Measurements from ENCODE around the gene CAAP1. TPM values are rescaled to one million over a fixed set of nuclear protein-coding genes. Genes with fewer than 3 reads are reported as not detected.

Gene CAAP1
- total RNA-seq, 1 experiment from 2014 or later = 30.5 TPM

GRCh38 chr9:26807161-26807560 is 85.4 kb downstream of the CAAP1 start:
- WGBS (ENCODE audit: extremely low coverage, insufficient read length, low lambda C conversion rate) = no CpG with 5 or more reads among the region's 5 CpGs
- H3K23me2 ChIP-seq (ENCODE audit: insufficient read length, low read depth, low read length, poor library complexity, severe bottlenecking) = no peaks in the 10 kb centered on the region
- no peak overlapping the region for H3K27ac ChIP-seq (ENCODE audit: insufficient read length, low read depth, low read length)
- no peak overlapping the region for H2AK5ac ChIP-seq (ENCODE audit: insufficient read length, low read length)
- H3K79me2 ChIP-seq (ENCODE audit: insufficient read depth, low read length) = no peaks in the 10 kb centered on the region
- Mint-ChIP-seq H3K9me3 (peaks cover 0 to 3% of the 10 kb centered on the region in 2 experiments; a peak in 1 of 5 replicates), H3K27ac (peak overlapping the region in 1 of 3 experiments; percentile 24; a peak in 1 of 7 replicates), H3K4me3 (no peak overlapping the region), H3K36me3 (ENCODE audit: insufficient read depth in 1 of 3, low read depth in 3 of 3) (no peaks in the 10 kb centered on the region), H3K4me1 (peaks cover 4 to 5% of the 10 kb centered on the region in 2 experiments; a peak in 3 of 4 replicates), H3K27me3 (ENCODE audit: low read depth) (no peaks in the 10 kb centered on the region)
- no peak overlapping the region for H2AFZ ChIP-seq (ENCODE audit: low read length)
- H3T11ph ChIP-seq (ENCODE audit: low read length) = no peak overlapping the region
- no peak overlapping the region for H3K18ac ChIP-seq (ENCODE audit: insufficient read length, low read depth, low read length)
- H2BK120ac ChIP-seq (ENCODE audit: low read depth, low read length, poor library complexity, severe bottlenecking) = no peak overlapping the region
- H4K91ac ChIP-seq (ENCODE audit: insufficient read length, low read depth, low read length) = no peak overlapping the region
- no peak overlapping the region for H4K8ac ChIP-seq (replicated peaks; ENCODE audit: insufficient read length, low read depth, low read length)
- DNase-seq = no peak
- H2BK20ac ChIP-seq (ENCODE audit: low read depth, low read length, poor library complexity, severe bottlenecking) = no peak overlapping the region
- no peak overlapping the region for H2BK12ac ChIP-seq (ENCODE audit: insufficient read length, low read depth, low read length)
- H2BK5ac ChIP-seq (ENCODE audit: insufficient read length, low read length) = no peak overlapping the region
- H3K4me1 ChIP-seq (ENCODE audit: insufficient read depth, low read length) = no peaks in the 10 kb centered on the region
- H3K56ac ChIP-seq (ENCODE audit: insufficient read length, low read depth, low read length) = no peak overlapping the region
- no peak overlapping the region for H4K5ac ChIP-seq (ENCODE audit: insufficient read length, low read depth, low read length)
- TF ChIP-seq, protein P1, sequence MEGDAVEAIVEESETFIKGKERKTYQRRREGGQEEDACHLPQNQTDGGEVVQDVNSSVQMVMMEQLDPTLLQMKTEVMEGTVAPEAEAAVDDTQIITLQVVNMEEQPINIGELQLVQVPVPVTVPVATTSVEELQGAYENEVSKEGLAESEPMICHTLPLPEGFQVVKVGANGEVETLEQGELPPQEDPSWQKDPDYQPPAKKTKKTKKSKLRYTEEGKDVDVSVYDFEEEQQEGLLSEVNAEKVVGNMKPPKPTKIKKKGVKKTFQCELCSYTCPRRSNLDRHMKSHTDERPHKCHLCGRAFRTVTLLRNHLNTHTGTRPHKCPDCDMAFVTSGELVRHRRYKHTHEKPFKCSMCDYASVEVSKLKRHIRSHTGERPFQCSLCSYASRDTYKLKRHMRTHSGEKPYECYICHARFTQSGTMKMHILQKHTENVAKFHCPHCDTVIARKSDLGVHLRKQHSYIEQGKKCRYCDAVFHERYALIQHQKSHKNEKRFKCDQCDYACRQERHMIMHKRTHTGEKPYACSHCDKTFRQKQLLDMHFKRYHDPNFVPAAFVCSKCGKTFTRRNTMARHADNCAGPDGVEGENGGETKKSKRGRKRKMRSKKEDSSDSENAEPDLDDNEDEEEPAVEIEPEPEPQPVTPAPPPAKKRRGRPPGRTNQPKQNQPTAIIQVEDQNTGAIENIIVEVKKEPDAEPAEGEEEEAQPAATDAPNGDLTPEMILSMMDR (conservative IDR thresholded peaks at IDR 0.05) = no peak
- H3K9me3 ChIP-seq (ENCODE audit: control insufficient read depth, low read depth, low read length) = no peaks in the 10 kb centered on the region
- H3K9ac ChIP-seq (ENCODE audit: extremely low read depth, insufficient read length, low read length) = no peak overlapping the region
- no peak overlapping the region for H2BK15ac ChIP-seq (ENCODE audit: low read depth, low read length)
- no peaks in the 10 kb centered on the region for H4K20me1 ChIP-seq (ENCODE audit: control insufficient read depth, insufficient read depth, insufficient read length)
- no peak overlapping the region for H3K4ac ChIP-seq (ENCODE audit: low read depth, low read length)
- H3K27me3 ChIP-seq (ENCODE audit: insufficient read depth, low read length) = no peaks in the 10 kb centered on the region
- no peak overlapping the region for H3K14ac ChIP-seq (ENCODE audit: insufficient read depth, low read length)
- no peak overlapping the region for H3K4me2 ChIP-seq (ENCODE audit: insufficient read depth, insufficient read length, low read length)
- H3K23ac ChIP-seq (ENCODE audit: insufficient read length, low read depth, low read length) = no peak overlapping the region
- H3K79me1 ChIP-seq (ENCODE audit: insufficient read depth, low read depth, low read length, poor library complexity, severe bottlenecking) = no peaks in the 10 kb centered on the region
